GM12864 (cell line): ENCODE measurements around the gene FAS.

ENCODE experiments used
- DNase-seq: peaks from one replicate; pipeline ENCODE4 v3.0.0-alpha.2; 2011; ENCODE audit warnings: low read depth
- H3K4me3 ChIP-seq: 2 replicates; pipeline ENCODE4 v1.5.1; 2011; ENCODE audit warnings: mild to moderate bottlenecking, low read depth, low read length, control low read depth
- TF ChIP-seq, protein P1 (sequence below): IDR thresholded peaks from 2 replicates; pipeline ENCODE4 v1.5.1; 2011; ENCODE audit warnings: low read depth, mild to moderate bottlenecking, moderate library complexity, low read length, control low read depth, inconsistent platforms; ENCODE audit errors: missing control alignments

Gene FAS

DNA sequence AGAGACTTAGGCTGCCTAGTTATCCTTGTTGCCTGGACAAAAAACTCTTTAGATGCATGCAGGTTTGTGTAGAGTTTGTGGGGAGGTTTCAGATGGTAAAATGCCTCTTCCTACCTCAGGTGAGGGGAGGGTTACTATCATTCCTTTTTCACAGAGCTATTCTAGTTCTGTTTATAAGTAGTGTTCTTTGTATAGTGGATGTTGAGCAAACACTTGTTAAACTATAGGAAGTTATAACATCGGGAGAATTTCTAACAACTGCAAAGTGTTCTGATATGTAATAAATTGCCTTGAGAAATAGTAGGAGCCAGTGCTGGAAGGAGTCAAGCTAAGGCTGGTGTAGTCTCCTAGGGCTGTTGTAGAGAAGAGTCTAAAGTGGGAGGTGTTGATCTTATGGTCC is 6.7 kb upstream of the FAS start:
- H3K4me3 ChIP-seq = no peak overlapping the region
- TF ChIP-seq, protein P1, sequence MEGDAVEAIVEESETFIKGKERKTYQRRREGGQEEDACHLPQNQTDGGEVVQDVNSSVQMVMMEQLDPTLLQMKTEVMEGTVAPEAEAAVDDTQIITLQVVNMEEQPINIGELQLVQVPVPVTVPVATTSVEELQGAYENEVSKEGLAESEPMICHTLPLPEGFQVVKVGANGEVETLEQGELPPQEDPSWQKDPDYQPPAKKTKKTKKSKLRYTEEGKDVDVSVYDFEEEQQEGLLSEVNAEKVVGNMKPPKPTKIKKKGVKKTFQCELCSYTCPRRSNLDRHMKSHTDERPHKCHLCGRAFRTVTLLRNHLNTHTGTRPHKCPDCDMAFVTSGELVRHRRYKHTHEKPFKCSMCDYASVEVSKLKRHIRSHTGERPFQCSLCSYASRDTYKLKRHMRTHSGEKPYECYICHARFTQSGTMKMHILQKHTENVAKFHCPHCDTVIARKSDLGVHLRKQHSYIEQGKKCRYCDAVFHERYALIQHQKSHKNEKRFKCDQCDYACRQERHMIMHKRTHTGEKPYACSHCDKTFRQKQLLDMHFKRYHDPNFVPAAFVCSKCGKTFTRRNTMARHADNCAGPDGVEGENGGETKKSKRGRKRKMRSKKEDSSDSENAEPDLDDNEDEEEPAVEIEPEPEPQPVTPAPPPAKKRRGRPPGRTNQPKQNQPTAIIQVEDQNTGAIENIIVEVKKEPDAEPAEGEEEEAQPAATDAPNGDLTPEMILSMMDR = no peak
- DNase-seq = no peak

DNA sequence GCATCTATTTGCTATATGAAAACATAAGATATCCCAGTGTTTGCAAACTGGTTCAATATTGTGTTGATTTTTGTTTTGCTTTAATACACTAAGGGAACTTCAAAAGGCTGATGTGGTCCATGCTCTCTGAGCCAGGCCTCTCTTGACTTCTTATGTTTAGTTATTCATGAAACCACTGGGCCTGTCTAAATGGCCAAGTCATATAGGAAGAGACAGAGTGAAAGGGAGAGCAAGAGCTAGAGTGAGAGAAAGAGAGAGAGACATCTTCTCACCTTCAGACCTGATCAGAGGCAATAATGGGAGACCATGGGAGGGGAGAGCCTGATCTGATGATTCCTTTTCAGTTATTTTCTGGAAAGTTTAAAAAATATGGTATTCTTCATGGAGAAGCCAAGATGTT is 6.1 kb upstream of the FAS start:
- no peak overlapping the region for H3K4me3 ChIP-seq
- no peak for DNase-seq
- TF ChIP-seq, protein P1 = no peak

GRCh38 chr10:88986549-88987242 is 3.9 kb upstream of the FAS start:
- DNase-seq = no peak
- TF ChIP-seq, protein P1 = peak; percentile 43
- H3K4me3 ChIP-seq = no peak overlapping the region

GRCh38 chr10:88987243-88987725 is 3.3 kb upstream of the FAS start:
- no peak for DNase-seq
- TF ChIP-seq, protein P1 = no peak
- no peak overlapping the region for H3K4me3 ChIP-seq

DNA sequence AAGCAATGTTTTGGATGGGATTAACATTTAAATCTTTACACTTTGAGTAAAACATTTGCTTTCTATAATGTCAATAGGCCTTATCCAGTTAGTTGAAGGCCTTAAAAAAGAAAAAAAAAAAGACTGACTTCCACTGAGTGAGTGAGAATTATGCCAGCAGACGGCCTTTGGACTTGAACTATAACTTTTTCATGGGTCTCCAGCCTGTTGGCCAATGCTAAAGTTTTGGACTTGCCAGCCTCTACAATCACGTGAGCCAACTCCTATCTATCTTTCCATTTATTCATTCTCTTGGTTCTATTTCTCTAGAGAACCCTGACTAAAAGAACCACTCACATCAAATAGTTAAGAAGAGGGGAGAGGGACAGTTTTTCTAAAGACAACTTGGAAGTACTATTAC is 2.8 kb upstream of the FAS start:
- TF ChIP-seq, protein P1 = no peak
- no peak overlapping the region for H3K4me3 ChIP-seq
- no peak for DNase-seq

GRCh38 chr10:88989423-88989822 is 1.2 kb upstream of the FAS start:
- H3K4me3 ChIP-seq = peak overlapping the region; percentile 90

More at GRCh38 chr10:88989423-88989822, 1.2 kb upstream of the FAS start:
- TF ChIP-seq, protein P1 = no peak
- DNase-seq = no peak
